Measurements from ENCODE around the gene TBC1D2. TPM values are rescaled to one million over a fixed set of nuclear protein-coding genes. Genes with fewer than 3 reads are reported as not detected.

TBC1D2 gene
- polyA plus RNA-seq, 2 of the 4 experiments (the other 2 are of a cell fraction) = 3.3 to 7.3 TPM

DNA sequence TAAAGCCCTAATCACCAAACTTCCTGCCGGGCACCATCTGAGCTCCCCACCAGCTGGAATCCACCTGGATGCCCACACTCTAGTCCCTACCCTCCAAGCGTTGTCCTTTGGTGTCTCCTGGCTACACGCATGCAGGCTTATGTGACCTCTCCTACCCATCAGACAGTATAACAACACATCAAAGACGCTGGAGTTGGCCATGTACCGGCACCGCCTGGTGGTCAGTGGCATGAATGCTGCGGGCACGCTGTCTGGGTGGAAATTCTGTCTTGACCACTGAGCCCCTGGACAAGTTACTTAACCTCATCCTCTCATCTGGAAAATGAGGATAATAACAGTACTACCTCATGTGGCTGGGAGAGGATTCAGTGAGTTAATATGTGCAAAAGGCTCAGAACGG, 39.6 kb downstream of the TBC1D2 start (continued):
- TF ChIP-seq, protein P1, sequence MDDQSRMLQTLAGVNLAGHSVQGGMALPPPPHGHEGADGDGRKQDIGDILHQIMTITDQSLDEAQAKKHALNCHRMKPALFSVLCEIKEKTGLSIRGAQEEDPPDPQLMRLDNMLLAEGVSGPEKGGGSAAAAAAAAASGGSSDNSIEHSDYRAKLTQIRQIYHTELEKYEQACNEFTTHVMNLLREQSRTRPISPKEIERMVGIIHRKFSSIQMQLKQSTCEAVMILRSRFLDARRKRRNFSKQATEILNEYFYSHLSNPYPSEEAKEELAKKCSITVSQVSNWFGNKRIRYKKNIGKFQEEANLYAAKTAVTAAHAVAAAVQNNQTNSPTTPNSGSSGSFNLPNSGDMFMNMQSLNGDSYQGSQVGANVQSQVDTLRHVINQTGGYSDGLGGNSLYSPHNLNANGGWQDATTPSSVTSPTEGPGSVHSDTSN (IDR thresholded peaks at IDR 0.05) = no peak
- TF ChIP-seq EP300 (IDR thresholded peaks at IDR 0.05) = no peak
- no peak for TF ChIP-seq HOXA7 (CRISPR knock-in tag; IDR thresholded peaks at IDR 0.05)
- no peak for TF ChIP-seq KDM1A (IDR thresholded peaks at IDR 0.05; ENCODE audit: low read depth)
- no peak for TF ChIP-seq NPAS2 (CRISPR knock-in tag; IDR thresholded peaks at IDR 0.05; ENCODE audit: borderline replicate concordance)
- no peak for TF ChIP-seq EHMT2 (IDR thresholded peaks at IDR 0.05; ENCODE audit: low read depth)
- TF ChIP-seq HEYL (CRISPR knock-in tag; IDR thresholded peaks at IDR 0.05) = no peak
- no peak for TF ChIP-seq EHF (CRISPR knock-in tag; IDR thresholded peaks at IDR 0.05)
- TF ChIP-seq FOSB (CRISPR knock-in tag; IDR thresholded peaks at IDR 0.05) = no peak
- no peak for TF ChIP-seq CHD4 (IDR thresholded peaks at IDR 0.05; ENCODE audit: borderline replicate concordance)
- TF ChIP-seq MYC (IDR thresholded peaks at IDR 0.05; ENCODE audit: borderline replicate concordance, low read length) = no peak
- no peak for TF ChIP-seq CHD2 (IDR thresholded peaks at IDR 0.05; ENCODE audit: low read length, partially characterized antibody)

DNA sequence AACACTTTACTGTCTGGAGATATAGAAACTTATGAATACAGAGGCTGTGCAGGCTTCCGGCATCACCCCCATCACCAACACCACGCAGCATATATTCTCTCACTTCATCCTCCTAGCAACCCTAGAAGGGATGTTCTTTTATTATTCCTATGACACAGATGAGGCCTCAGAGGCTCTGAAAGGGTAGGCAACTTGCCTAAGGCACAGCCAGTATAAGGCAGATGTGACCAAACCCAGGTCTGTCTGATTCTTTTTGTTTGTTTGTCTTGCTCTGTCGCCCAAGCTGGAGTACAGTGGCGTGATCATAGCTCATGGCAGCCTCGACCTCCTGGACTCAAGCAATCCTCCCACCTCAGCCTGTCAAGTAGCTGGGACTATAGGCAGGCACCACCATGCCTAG, 40.2 kb downstream of the TBC1D2 start:
- ATAC-seq (no peak; a peak in 1 of 6 replicates), FAIRE-seq (no peak), DNase-seq (ENCODE audit: low read depth in 1 of 2, low spot score in 1 of 2) (no peak)
- ChIA-PET CTCF (interaction anchor here (0.7 to 5.6 kb wide), 8 partner anchors 8 to 279 kb away, joined by 3 to 53 read pairs (median 3); partner anchors contain the start of gene TBC1D2), POLR2A (no interaction called here)
- Histone ChIP-seq H3K27ac (0 out of 6 replicates have a peak overlapping the region, but pooled peaks of 1 of the 2 experiments have one; percentile 4), H3K4me3 (no peak overlapping the region), H3K9me3 (no peaks in the 10 kb centered on the region), H3K4me2 (no peak overlapping the region), H3K4me1 (peaks cover 18% of the 10 kb centered on the region)
- WGBS (ENCODE audit: missing lambda C conversion rate) = 73% methylated on average over 5 of the region's 5 CpGs
- TF ChIP-seq, protein P2, sequence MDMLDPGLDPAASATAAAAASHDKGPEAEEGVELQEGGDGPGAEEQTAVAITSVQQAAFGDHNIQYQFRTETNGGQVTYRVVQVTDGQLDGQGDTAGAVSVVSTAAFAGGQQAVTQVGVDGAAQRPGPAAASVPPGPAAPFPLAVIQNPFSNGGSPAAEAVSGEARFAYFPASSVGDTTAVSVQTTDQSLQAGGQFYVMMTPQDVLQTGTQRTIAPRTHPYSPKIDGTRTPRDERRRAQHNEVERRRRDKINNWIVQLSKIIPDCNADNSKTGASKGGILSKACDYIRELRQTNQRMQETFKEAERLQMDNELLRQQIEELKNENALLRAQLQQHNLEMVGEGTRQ (IDR thresholded peaks at IDR 0.05) = no peak
- TF ChIP-seq, protein P3, sequence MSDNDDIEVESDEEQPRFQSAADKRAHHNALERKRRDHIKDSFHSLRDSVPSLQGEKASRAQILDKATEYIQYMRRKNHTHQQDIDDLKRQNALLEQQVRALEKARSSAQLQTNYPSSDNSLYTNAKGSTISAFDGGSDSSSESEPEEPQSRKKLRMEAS (IDR thresholded peaks at IDR 0.05) = no peak
- TF ChIP-seq ZSCAN20 (CRISPR knock-in tag; IDR thresholded peaks at IDR 0.05) = no peak
- TF ChIP-seq HOXA7 (CRISPR knock-in tag; IDR thresholded peaks at IDR 0.05) = no peak
- no peak for TF ChIP-seq CBX2 (IDR thresholded peaks at IDR 0.05; ENCODE audit: borderline replicate concordance, low read depth)
- no peak for TF ChIP-seq HOXB13 (CRISPR knock-in tag; IDR thresholded peaks at IDR 0.05; ENCODE audit: low read depth)
- TF ChIP-seq ESRRA (IDR thresholded peaks at IDR 0.05; ENCODE audit: borderline replicate concordance, low read length) = no peak
- TF ChIP-seq, protein P4, sequence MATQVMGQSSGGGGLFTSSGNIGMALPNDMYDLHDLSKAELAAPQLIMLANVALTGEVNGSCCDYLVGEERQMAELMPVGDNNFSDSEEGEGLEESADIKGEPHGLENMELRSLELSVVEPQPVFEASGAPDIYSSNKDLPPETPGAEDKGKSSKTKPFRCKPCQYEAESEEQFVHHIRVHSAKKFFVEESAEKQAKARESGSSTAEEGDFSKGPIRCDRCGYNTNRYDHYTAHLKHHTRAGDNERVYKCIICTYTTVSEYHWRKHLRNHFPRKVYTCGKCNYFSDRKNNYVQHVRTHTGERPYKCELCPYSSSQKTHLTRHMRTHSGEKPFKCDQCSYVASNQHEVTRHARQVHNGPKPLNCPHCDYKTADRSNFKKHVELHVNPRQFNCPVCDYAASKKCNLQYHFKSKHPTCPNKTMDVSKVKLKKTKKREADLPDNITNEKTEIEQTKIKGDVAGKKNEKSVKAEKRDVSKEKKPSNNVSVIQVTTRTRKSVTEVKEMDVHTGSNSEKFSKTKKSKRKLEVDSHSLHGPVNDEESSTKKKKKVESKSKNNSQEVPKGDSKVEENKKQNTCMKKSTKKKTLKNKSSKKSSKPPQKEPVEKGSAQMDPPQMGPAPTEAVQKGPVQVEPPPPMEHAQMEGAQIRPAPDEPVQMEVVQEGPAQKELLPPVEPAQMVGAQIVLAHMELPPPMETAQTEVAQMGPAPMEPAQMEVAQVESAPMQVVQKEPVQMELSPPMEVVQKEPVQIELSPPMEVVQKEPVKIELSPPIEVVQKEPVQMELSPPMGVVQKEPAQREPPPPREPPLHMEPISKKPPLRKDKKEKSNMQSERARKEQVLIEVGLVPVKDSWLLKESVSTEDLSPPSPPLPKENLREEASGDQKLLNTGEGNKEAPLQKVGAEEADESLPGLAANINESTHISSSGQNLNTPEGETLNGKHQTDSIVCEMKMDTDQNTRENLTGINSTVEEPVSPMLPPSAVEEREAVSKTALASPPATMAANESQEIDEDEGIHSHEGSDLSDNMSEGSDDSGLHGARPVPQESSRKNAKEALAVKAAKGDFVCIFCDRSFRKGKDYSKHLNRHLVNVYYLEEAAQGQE (IDR thresholded peaks at IDR 0.05) = no peak
- TF ChIP-seq MYC (IDR thresholded peaks at IDR 0.05; ENCODE audit: borderline replicate concordance, low read length) = no peak
- no peak for TF ChIP-seq NR3C1 (IDR thresholded peaks at IDR 0.05)
- TF ChIP-seq ZFP36 (IDR thresholded peaks at IDR 0.05; ENCODE audit: borderline replicate concordance, partially characterized antibody) = no peak

All from A549 (cell line).